Chondrocyte (in vitro differentiated cells): Measurements from ENCODE around the gene FCF1. TPM values are rescaled to one million over a fixed set of nuclear protein-coding genes. Genes with fewer than 3 reads are reported as not detected.

Source experiments
- DNase-seq: peaks from one replicate; pipeline ENCODE4 v3.0.0; 2021; ENCODE audit warnings: mixed read lengths, low spot score
- H3K27ac Mint-ChIP-seq: one replicate; pipeline ENCODE4 v1.8.0; 2021; ENCODE audit warnings: mild to moderate bottlenecking, moderate library complexity, mixed read lengths; ENCODE audit not compliant: unreplicated experiment
- H3K27me3 Mint-ChIP-seq: 2 replicates; pipeline ENCODE4 v1.8.0; 2021; ENCODE audit warnings: low read depth, mixed read lengths
- H3K36me3 Mint-ChIP-seq: 2 replicates; pipeline ENCODE4 v1.8.0; 2021; ENCODE audit warnings: low read depth, mixed read lengths
- H3K4me1 Mint-ChIP-seq: 2 replicates; pipeline ENCODE4 v1.8.0; 2021; ENCODE audit warnings: low read depth, mild to moderate bottlenecking, mixed read lengths
- H3K4me3 Mint-ChIP-seq: one replicate; pipeline ENCODE4 v1.8.0; 2021; ENCODE audit warnings: mild to moderate bottlenecking, moderate library complexity, mixed read lengths; ENCODE audit not compliant: unreplicated experiment
- H3K9me3 Mint-ChIP-seq: 2 replicates; pipeline ENCODE4 v1.8.0; 2021; ENCODE audit warnings: low read depth, mixed read lengths
- CTCF ChIP-seq: fragments of 200-600 bp; sonication (generic); IDR thresholded peaks from 2 replicates; pipeline ENCODE4 v1.5.0; 2021; ENCODE audit warnings: antibody characterized with exemption, mild to moderate bottlenecking, moderate library complexity
- total RNA-seq: library from RNA; stranded (reverse); gene quantifications from 3 replicates; pipeline ENCODE4 v1.2.1, GENCODE V29; 2021

The FCF1 gene
- total RNA-seq, 1 donor from 2014 or later, result 51.7 TPM

GRCh38 chr14:74705613-74706500 lies 7.1 kb upstream of the FCF1 start:
- TF ChIP-seq CTCF, result no peak
- Mint-ChIP-seq H3K36me3 (peaks cover 3% of the 10 kb centered on the region), H3K4me1 (peaks cover 54% of the 10 kb centered on the region), H3K4me3 (no peak overlapping the region), H3K27ac (peak overlapping the region; percentile 71), H3K9me3 (no peaks in the 10 kb centered on the region), H3K27me3 (no peaks in the 10 kb centered on the region)
- no peak for DNase-seq

GRCh38 chr14:74710480-74710879 lies 2.5 kb upstream of the FCF1 start:
- Mint-ChIP-seq H3K4me3 (peak overlapping the region; percentile 10), H3K27ac (no peak overlapping the region)
- no peak for TF ChIP-seq CTCF

GRCh38 chr14:74711651-74712050 lies 1.3 kb upstream of the FCF1 start:
- H3K36me3 Mint-ChIP-seq, result peaks cover 6% of the 10 kb centered on the region
- peaks cover 48% of the 10 kb centered on the region for H3K4me1 Mint-ChIP-seq
- H3K9me3 Mint-ChIP-seq, result no peaks in the 10 kb centered on the region
- H3K4me3 Mint-ChIP-seq, result peak overlapping the region; percentile 98
- DNase-seq, result no peak
- no peaks in the 10 kb centered on the region for H3K27me3 Mint-ChIP-seq
- H3K27ac Mint-ChIP-seq, result peak overlapping the region; percentile 98
- no peak for TF ChIP-seq CTCF

More at GRCh38 chr14:74710480-74710879, 2.5 kb upstream of the FCF1 start:
- H3K27me3 Mint-ChIP-seq, result no peaks in the 10 kb centered on the region
- peaks cover 1% of the 10 kb centered on the region for H3K36me3 Mint-ChIP-seq
- H3K9me3 Mint-ChIP-seq, result no peaks in the 10 kb centered on the region
- DNase-seq, result no peak
- peaks cover 56% of the 10 kb centered on the region for H3K4me1 Mint-ChIP-seq

- H3K4me3 Mint-ChIP-seq, result peak overlapping the region; percentile 98
- H3K27ac Mint-ChIP-seq, result peak overlapping the region; percentile 98
- peaks cover 7% of the 10 kb centered on the region for H3K36me3 Mint-ChIP-seq
- no peak for DNase-seq
- no peaks in the 10 kb centered on the region for H3K27me3 Mint-ChIP-seq
- peaks cover 44% of the 10 kb centered on the region for H3K4me1 Mint-ChIP-seq
- no peaks in the 10 kb centered on the region for H3K9me3 Mint-ChIP-seq
- no peak for TF ChIP-seq CTCF
Observed at GRCh38 chr14:74713395-74713735, 421 bp downstream of the FCF1 start.

- no peak overlapping the region for H3K4me3 Mint-ChIP-seq
- peaks cover 7% of the 10 kb centered on the region for H3K4me1 Mint-ChIP-seq
- peaks cover 19% of the 10 kb centered on the region for H3K36me3 Mint-ChIP-seq
- no peak for TF ChIP-seq CTCF
- no peaks in the 10 kb centered on the region for H3K9me3 Mint-ChIP-seq
- no peak for DNase-seq
- no peaks in the 10 kb centered on the region for H3K27me3 Mint-ChIP-seq
- H3K27ac Mint-ChIP-seq, result no peak overlapping the region
Observed at GRCh38 chr14:74720526-74720925, 7.6 kb downstream of the FCF1 start.
